ENCODE results near the gene NBPF6.
"Not testable (repeated sequence)": the region's sequence is repeated elsewhere in the genome, so short reads cannot be mapped to it uniquely, and the experiment has no call there.

DNA sequence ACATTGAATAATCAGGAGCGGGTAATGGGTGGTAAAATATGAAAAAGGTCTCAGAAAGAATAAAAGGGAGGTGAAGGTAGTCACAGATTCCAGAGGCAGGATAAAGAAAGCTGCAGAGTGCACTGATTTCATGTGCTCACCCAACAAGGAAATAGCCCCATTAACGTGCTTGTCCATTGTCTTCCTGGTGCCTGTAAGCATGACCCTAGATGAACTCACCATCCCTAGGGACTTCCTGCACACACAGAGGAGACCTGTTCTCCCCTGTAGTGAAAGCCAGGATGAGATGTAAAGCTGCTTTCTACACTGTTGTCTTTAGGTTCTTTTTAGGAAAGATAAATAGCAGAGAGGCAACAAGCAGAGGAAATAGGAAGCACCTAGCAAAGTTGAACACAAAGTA lies 4.4 kb downstream of the NBPF6 start:
- TF ChIP-seq, protein P1, sequence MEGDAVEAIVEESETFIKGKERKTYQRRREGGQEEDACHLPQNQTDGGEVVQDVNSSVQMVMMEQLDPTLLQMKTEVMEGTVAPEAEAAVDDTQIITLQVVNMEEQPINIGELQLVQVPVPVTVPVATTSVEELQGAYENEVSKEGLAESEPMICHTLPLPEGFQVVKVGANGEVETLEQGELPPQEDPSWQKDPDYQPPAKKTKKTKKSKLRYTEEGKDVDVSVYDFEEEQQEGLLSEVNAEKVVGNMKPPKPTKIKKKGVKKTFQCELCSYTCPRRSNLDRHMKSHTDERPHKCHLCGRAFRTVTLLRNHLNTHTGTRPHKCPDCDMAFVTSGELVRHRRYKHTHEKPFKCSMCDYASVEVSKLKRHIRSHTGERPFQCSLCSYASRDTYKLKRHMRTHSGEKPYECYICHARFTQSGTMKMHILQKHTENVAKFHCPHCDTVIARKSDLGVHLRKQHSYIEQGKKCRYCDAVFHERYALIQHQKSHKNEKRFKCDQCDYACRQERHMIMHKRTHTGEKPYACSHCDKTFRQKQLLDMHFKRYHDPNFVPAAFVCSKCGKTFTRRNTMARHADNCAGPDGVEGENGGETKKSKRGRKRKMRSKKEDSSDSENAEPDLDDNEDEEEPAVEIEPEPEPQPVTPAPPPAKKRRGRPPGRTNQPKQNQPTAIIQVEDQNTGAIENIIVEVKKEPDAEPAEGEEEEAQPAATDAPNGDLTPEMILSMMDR (conservative IDR thresholded peaks at IDR 0.05; ENCODE audit: low read depth, low read length) = not testable (repeated sequence)
- TF ChIP-seq EZH2 (IDR thresholded peaks at IDR 0.05; ENCODE audit: low read length, unreplicated experiment) = not testable (repeated sequence)

Measured in PC-3 (cell line).